ENCODE results near the gene SMOC2.

- TF ChIP-seq CTCF (IDR thresholded peaks at IDR 0.05) (no peak), POLR2A (IDR thresholded peaks at IDR 0.05) (no peak)
Measured at GRCh38 chr6:168456907-168457652, 16.1 kb downstream of the SMOC2 start.

Data from Peyer's patch (tissue), 4 donors.